B cell (primary cell): Measurements from ENCODE around the gene LBHD1. TPM values are rescaled to one million over a fixed set of nuclear protein-coding genes. Genes with fewer than 3 reads are reported as not detected.

Experiments
- ATAC-seq: fragments of 200-7000 bp; cut with Tn5 transposase; one replicate; pipeline ENCODE4 v1.10.0; 2021; ENCODE audit warnings: low read depth, mild to moderate bottlenecking, moderate number of reproducible peaks, moderate library complexity
- CTCF ChIA-PET: fragments of 350-600 bp; sonication (Branson Sonifier 250); formaldehyde crosslinking; loops from one replicate; lab custom pipeline; 2021; ENCODE audit warnings: antibody characterized with exemption, inconsistent platforms; lab: Charles Lee
- POLR2A ChIA-PET: fragments of 350-600 bp; sonication (Branson Sonifier 250); formaldehyde crosslinking; loops from one replicate; lab custom pipeline; 2021; ENCODE audit warnings: antibody characterized with exemption; lab: Charles Lee
- DNase-seq: peaks from one replicate; pipeline ENCODE4 v3.0.0; 2013
- H2AFZ ChIP-seq: 2 replicates; pipeline ENCODE4 v1.6.1; 2012; ENCODE audit warnings: mild to moderate bottlenecking, low read depth, low read length; ENCODE audit not compliant: insufficient read depth, poor library complexity, severe bottlenecking
- H3K27ac ChIP-seq, 2 donors: 1 replicate in 1 of 2; 2 replicates in 1 of 2; pipeline ENCODE4 v1.5.1; 2012 to 2013; ENCODE audit warnings: low read length in 2 of 2, mild to moderate bottlenecking in 2 of 2, moderate library complexity in 1 of 2
- H3K27me3 ChIP-seq, 4 experiments: fragments of 200-600 bp in 1 of 4; sonication (generic) in 1 of 4; replicated peaks in 1 of 4; 1 replicate in 2 of 4; 2 replicates in 2 of 4; pipeline versions ENCODE4 v1.6.1 to v1.7.0; 2013 to 2016; ENCODE audit warnings: low read length in 3 of 4, mild to moderate bottlenecking in 2 of 4, mixed read lengths in 1 of 4, moderate library complexity in 1 of 4; ENCODE audit not compliant: insufficient read depth in 4 of 4, control insufficient read depth in 3 of 4; ENCODE audit errors: control extremely low read depth in 1 of 4
- H3K36me3 ChIP-seq, 2 experiments: replicated peaks in 1 of 2; 1 replicate in 1 of 2; 2 replicates in 1 of 2; pipeline versions ENCODE4 v1.6.1 to v1.7.1; 2013; ENCODE audit warnings: low read length in 1 of 2; ENCODE audit not compliant: insufficient read depth in 2 of 2, control insufficient read depth in 1 of 2; ENCODE audit errors: control extremely low read depth in 1 of 2, extremely low read depth in 1 of 2
- H3K4me1 ChIP-seq, 2 donors: fragments of 200-600 bp in 1 of 2; sonication (generic) in 1 of 2; 1 replicate in 1 of 2; 2 replicates in 1 of 2; pipeline versions ENCODE4 v1.5.1 to v1.6.1; 2013 to 2017; ENCODE audit warnings: low read length in 2 of 2; ENCODE audit not compliant: control insufficient read depth in 2 of 2, insufficient read depth in 2 of 2
- H3K4me2 ChIP-seq: replicated peaks from 2 replicates; pipeline ENCODE3; 2012; ENCODE audit warnings: mild to moderate bottlenecking, low read depth, low read length; ENCODE audit not compliant: poor library complexity, severe bottlenecking
- H3K4me3 ChIP-seq, 5 experiments: fragments of 200-600 bp in 1 of 5; sonication (generic) in 1 of 5; 1 replicate in 3 of 5; 2 replicates in 2 of 5; pipeline versions ENCODE4 v1.5.1 to v1.7.0; 2011 to 2016; ENCODE audit warnings: low read length in 4 of 5, mild to moderate bottlenecking in 4 of 5, low read depth in 2 of 5, control low read depth in 1 of 5, moderate library complexity in 1 of 5; ENCODE audit not compliant: insufficient read depth in 1 of 5; ENCODE audit errors: control extremely low read depth in 1 of 5, extremely low read depth in 1 of 5
- H3K79me2 ChIP-seq: fragments of 200-600 bp; sonication (generic); one replicate; pipeline ENCODE4 v1.6.0; 2016; ENCODE audit warnings: low read length; ENCODE audit not compliant: control insufficient read depth, insufficient read depth
- H3K9ac ChIP-seq: fragments of 200-600 bp; sonication (generic); 2 replicates; pipeline ENCODE4 v1.6.1; 2017; ENCODE audit warnings: mild to moderate bottlenecking, low read length, moderate library complexity
- H3K9me3 ChIP-seq, 3 donors: one replicate each; pipeline versions ENCODE4 v1.6.1 to v1.7.1; 2013; ENCODE audit warnings: low read length in 2 of 3; ENCODE audit not compliant: control insufficient read depth in 2 of 3, insufficient read depth in 1 of 3; ENCODE audit errors: control extremely low read depth in 1 of 3
- H4K20me1 ChIP-seq: 2 replicates; pipeline ENCODE4 v1.6.0; 2012; ENCODE audit warnings: mild to moderate bottlenecking, low read length; ENCODE audit not compliant: insufficient read depth, control insufficient read depth, poor library complexity, severe bottlenecking
- H3K27ac Mint-ChIP-seq: one replicate; pipeline ENCODE4 v1.8.0; 2021; ENCODE audit warnings: mixed read lengths
- H3K27me3 Mint-ChIP-seq: one replicate; pipeline ENCODE4 v1.8.0; 2021; ENCODE audit warnings: mixed read lengths
- H3K4me1 Mint-ChIP-seq: one replicate; pipeline ENCODE4 v1.8.0; 2021; ENCODE audit warnings: mixed read lengths
- H3K4me3 Mint-ChIP-seq: one replicate; pipeline ENCODE4 v1.8.0; 2021; ENCODE audit warnings: mixed read lengths
- H3K9me3 Mint-ChIP-seq: one replicate; pipeline ENCODE4 v1.8.0; 2022; ENCODE audit warnings: mixed read lengths; ENCODE audit not compliant: insufficient read depth
- CTCF ChIP-seq: fragments of 200-600 bp; IDR thresholded peaks from one replicate; pipeline ENCODE4 v1.8.0; 2022; ENCODE audit warnings: antibody characterized with exemption, mild to moderate bottlenecking
- EZH2 ChIP-seq: IDR thresholded peaks from 2 replicates; pipeline ENCODE4 v1.6.1; 2012; ENCODE audit warnings: borderline replicate concordance, low read depth, mild to moderate bottlenecking, moderate library complexity, low read length; ENCODE audit not compliant: insufficient read depth, poor library complexity, severe bottlenecking
- WGBS: methylation state at CpG from one replicate; pipeline ENCODE4 v1.1.5; 2013; ENCODE audit warnings: missing lambda C conversion rate; ENCODE audit not compliant: insufficient coverage; 5-methylcytosine and 5-hydroxymethylcytosine counted together
- intact Hi-C: fragments of 100-400 bp; cut with micrococcal nuclease; formaldehyde crosslinking; loops from one replicate; pipeline ENCODE4 v1.10.0; 2022
- polyA plus RNA-seq: library from polyadenylated mRNA; depleted of rRNA; stranded (reverse); fragments of >200 nt; gene quantifications from 2 replicates; pipeline ENCODE4 v1.2.3, GENCODE V29; 2012
- total RNA-seq, 2 donors: library from RNA; stranded (reverse); fragments of 120-200 nt in 1 of 2; gene quantifications; 1 replicate in 1 of 2; 2 replicates in 1 of 2; pipeline versions ENCODE4 v1.2.3 to v1.2.4, GENCODE V29; 2013 to 2022

The LBHD1 gene
- total and polyA plus RNA-seq, 2 donors (not counting 1 experiment from before 2014, with no cell fraction given) = 19.3 to 33.3 TPM

- Histone ChIP-seq H3K36me3 (peaks cover 0 to 18% of the 10 kb centered on the region in 2 experiments), H2AFZ (peak within 1 kb of the TSS; percentile 99), H3K9me3 (no peaks in the 10 kb centered on the region), H3K4me2 (peak within 1 kb of the TSS; percentile 95), H3K4me1 (peaks cover 39 to 52% of the 10 kb centered on the region in 2 donors), H3K27me3 (no peaks in the 10 kb centered on the region), H4K20me1 (no peaks in the 10 kb centered on the region), H3K9ac (peak within 1 kb of the TSS; percentile 89), H3K4me3 (peak within 1 kb of the TSS; percentile 39 to 91 (median 69)), H3K27ac (peak within 1 kb of the TSS; percentile 90 to 93), H3K79me2 (peaks cover 25% of the 10 kb centered on the region)
- peak; percentile 52 for DNase-seq
- H3K4me3 Mint-ChIP-seq = peak within 1 kb of the TSS; percentile 92
- CTCF ChIA-PET = interaction anchor here (0.7 to 3.3 kb wide), 8 partner anchors 10 to 174 kb away, joined by 3 to 13 read pairs (median 4); partner anchors contain the start of genes HNRNPUL2, SLC3A2 and TTC9C
- H3K4me1 Mint-ChIP-seq = peaks cover 55% of the 10 kb centered on the region
- no peaks in the 10 kb centered on the region for H3K27me3 Mint-ChIP-seq
- intact Hi-C loops = loop anchor here (2.0 to 5.0 kb wide), 4 partner anchors 115 to 173 kb away; partner anchors contain the start of genes EEF1G, SLC3A2 and TUT1
- WGBS = 93% methylated on average over 9 of the region's 10 CpGs
- H3K9me3 Mint-ChIP-seq = no peaks in the 10 kb centered on the region
- POLR2A ChIA-PET = interaction anchor here (0.6 to 6.5 kb wide), 8 partner anchors 20 to 174 kb away, joined by 3 to 66 read pairs (median 7); partner anchors contain the start of genes B3GAT3, C11orf98, CSKMT and HNRNPUL2
- TF ChIP-seq CTCF (no peak), EZH2 (no peak)
- peak within 1 kb of the TSS; percentile 95 for H3K27ac Mint-ChIP-seq
- no peak for ATAC-seq
These were observed 35.3 kb upstream of the LBHD1 start, which contains the start of the genes BSCL2 and GNG3 for GRCh38 chr11:62707277-62707861. TSS of gene BSCL2 (minus strand) at chr11:62707424. CDS start at chr11:62707195, 229 bp downstream. TSS of gene GNG3 (plus strand) at chr11:62707676. CDS start at chr11:62708296, 620 bp downstream.

- intact Hi-C loops = loop anchor here (1.0 to 5.0 kb wide), 6 partner anchors 42 to 174 kb away; partner anchors contain the start of genes C11orf98, CSKMT, EEF1G and ROM1
- peak overlapping the region; percentile 86 for H2AFZ ChIP-seq
These were observed 34.8 kb upstream of the LBHD1 start for GRCh38 chr11:62706850-62707247.

More at GRCh38 chr11:62706850-62707247, 34.8 kb upstream of the LBHD1 start:
- TF ChIP-seq CTCF (no peak), EZH2 (no peak)
- peak overlapping the region in 4 of 5 experiments; percentile 65 to 86 (median 68) for H3K4me3 ChIP-seq
- peaks cover 0 to 13% of the 10 kb centered on the region in 2 experiments for H3K36me3 ChIP-seq
- Mint-ChIP-seq H3K4me1 (peaks cover 51% of the 10 kb centered on the region), H3K27me3 (no peaks in the 10 kb centered on the region), H3K4me3 (peak overlapping the region; percentile 92), H3K9me3 (no peaks in the 10 kb centered on the region), H3K27ac (peak overlapping the region; percentile 82)
- ChIA-PET CTCF (interaction anchor here (0.7 to 3.3 kb wide), 8 partner anchors 12 to 174 kb away, joined by 3 to 13 read pairs (median 4); partner anchors contain the start of genes HNRNPUL2, SLC3A2 and TTC9C), POLR2A (interaction anchor here (0.6 to 6.5 kb wide), 12 partner anchors 21 to 174 kb away, joined by 3 to 66 read pairs (median 4); partner anchors contain the start of genes B3GAT3, C11orf98, CSKMT and HNRNPUL2)
- DNase-seq = no peak
- peaks cover 39 to 50% of the 10 kb centered on the region in 2 donors for H3K4me1 ChIP-seq
- peak overlapping the region; percentile 83 for H3K9ac ChIP-seq
- H4K20me1 ChIP-seq = no peaks in the 10 kb centered on the region
- no peak overlapping the region for H3K27ac ChIP-seq
- WGBS = 94% methylated on average over 7 of the region's 8 CpGs
- H3K9me3 ChIP-seq = no peaks in the 10 kb centered on the region
- no peak for ATAC-seq
- peak overlapping the region; percentile 95 for H3K4me2 ChIP-seq
- H3K27me3 ChIP-seq = no peaks in the 10 kb centered on the region
- H3K79me2 ChIP-seq = peaks cover 25% of the 10 kb centered on the region
